Brain pericyte (primary cell): ENCODE measurements around the gene RPS3A.
"Not testable (repeated sequence)": the region's sequence is repeated elsewhere in the genome, so short reads cannot be mapped to it uniquely, and the experiment has no call there.

Experiments used
- DNase-seq: peaks from one replicate; pipeline ENCODE4 v3.0.0-alpha.2; 2012; ENCODE audit warnings: low read depth, low spot score

RPS3A gene

GRCh38 chr4:151114986-151115385 lies 15.6 kb downstream of the RPS3A start:
- DNase-seq = no peak

GRCh38 chr4:151117371-151117962 lies 18.0 kb downstream of the RPS3A start:
- DNase-seq = peak; percentile 39

- DNase-seq = no peak
Measured at GRCh38 chr4:151129796-151130195, 30.4 kb downstream of the RPS3A start.

GRCh38 chr4:151133311-151133710 lies 33.9 kb downstream of the RPS3A start:
- no peak for DNase-seq

GRCh38 chr4:151136048-151136447 lies 36.6 kb downstream of the RPS3A start:
- not testable (repeated sequence) for DNase-seq

- no peak for DNase-seq
Measured at GRCh38 chr4:151139814-151140213, 40.4 kb downstream of the RPS3A start.

GRCh38 chr4:151142758-151143157 lies 43.3 kb downstream of the RPS3A start:
- no peak for DNase-seq

GRCh38 chr4:151143162-151143561 lies 43.7 kb downstream of the RPS3A start:
- DNase-seq = no peak

GRCh38 chr4:151143811-151144210 lies 44.4 kb downstream of the RPS3A start:
- no peak for DNase-seq

GRCh38 chr4:151144329-151145072 lies 45.1 kb downstream of the RPS3A start:
- no peak for DNase-seq

- DNase-seq = no peak
Measured at GRCh38 chr4:151147000-151147399, 47.6 kb downstream of the RPS3A start.

GRCh38 chr4:151148261-151148660 lies 48.8 kb downstream of the RPS3A start:
- DNase-seq = no peak

- no peak for DNase-seq
Measured at GRCh38 chr4:151150821-151151580, 51.6 kb downstream of the RPS3A start.

- DNase-seq = no peak
Measured at GRCh38 chr4:151152028-151152427, 52.6 kb downstream of the RPS3A start.

- DNase-seq = no peak
Measured at GRCh38 chr4:151153585-151153984, 54.2 kb downstream of the RPS3A start.
